AG10803 (cell line): ENCODE measurements around the gene PRAC2.
A peak's percentile ranks its signal among the peaks of the same experiment; 100 is the strongest.

Experiments
- DNase-seq: peaks from one replicate; pipeline ENCODE4 v3.0.0; 2010; ENCODE audit warnings: low read depth
- H3K4me3 ChIP-seq: 2 replicates; pipeline ENCODE4 v1.5.1; 2011; ENCODE audit warnings: mild to moderate bottlenecking, low read length, control low read depth
- CTCF ChIP-seq: conservative IDR thresholded peaks from 2 replicates; pipeline ENCODE4 v1.5.1; 2011; ENCODE audit warnings: mild to moderate bottlenecking, low read length, control low read depth, inconsistent platforms

PRAC2 gene

GRCh38 chr17:48726114-48726915, 3.3 kb downstream of the PRAC2 start:
- no peak for DNase-seq

GRCh38 chr17:48726916-48727286, 3.9 kb downstream of the PRAC2 start:
- no peak for DNase-seq
- no peak for TF ChIP-seq CTCF
- H3K4me3 ChIP-seq = no peak overlapping the region

More at GRCh38 chr17:48726114-48726915, 3.3 kb downstream of the PRAC2 start:
- no peak overlapping the region for H3K4me3 ChIP-seq
- no peak for TF ChIP-seq CTCF

GRCh38 chr17:48727415-48728175, 4.6 kb downstream of the PRAC2 start:
- no peak for TF ChIP-seq CTCF
- DNase-seq = no peak
- no peak overlapping the region for H3K4me3 ChIP-seq

- H3K4me3 ChIP-seq = peak within 1 kb of the TSS; percentile 41
- peak; percentile 57 for DNase-seq
Measured at GRCh38 chr17:48728232-48729231, 5.5 kb downstream of the PRAC2 start, which contains the start of gene HOXB13. TSS of gene HOXB13 (minus strand) at chr17:48728750. CDS start at chr17:48728593, 157 bp downstream.

GRCh38 chr17:48729335-48730239, 6.6 kb downstream of the PRAC2 start:
- DNase-seq = no peak
- TF ChIP-seq CTCF = no peak
- no peak overlapping the region for H3K4me3 ChIP-seq

More at GRCh38 chr17:48728232-48729231, 5.5 kb downstream of the PRAC2 start, which contains the start of gene HOXB13:
- no peak for TF ChIP-seq CTCF

- no peak overlapping the region for H3K4me3 ChIP-seq
- DNase-seq = no peak
- no peak for TF ChIP-seq CTCF
Measured at GRCh38 chr17:48730240-48730550, 7.2 kb downstream of the PRAC2 start.
